ENCODE measurements around the gene CFAP299. TPM values are rescaled to one million over a fixed set of nuclear protein-coding genes. Genes with fewer than 3 reads are reported as not detected.

Gene CFAP299
- total RNA-seq, 2 experiments from 2014 or later: 0.63 to 3.7 TPM

GRCh38 chr4:80500613-80501012 lies 165.1 kb downstream of the CFAP299 start:
- H3K27ac ChIP-seq (ENCODE audit: low read depth, low read length, poor library complexity, severe bottlenecking): peak overlapping the region; percentile 27
- peaks cover 46% of the 10 kb centered on the region; the same call in 1 of the 2 replicates for H3K9me3 ChIP-seq (ENCODE audit: low read length)
- TF ChIP-seq EZH2phosphoT487 (IDR thresholded peaks at IDR 0.05; ENCODE audit: borderline replicate concordance, low read depth, low read length) (no peak), CTCF (conservative IDR thresholded peaks at IDR 0.05; ENCODE audit: low read length) (no peak)
- CTCF ChIA-PET (ENCODE audit: unreplicated experiment): interaction anchor here (0.6 kb wide), 1 partner anchor 108 kb away, joined by 3 read pairs; no protein-coding TSS in a partner anchor
- H3K4me1 ChIP-seq (ENCODE audit: insufficient read depth, low read length, poor library complexity, severe bottlenecking): peaks cover 11% of the 10 kb centered on the region
- no peaks in the 10 kb centered on the region for H4K20me1 ChIP-seq (ENCODE audit: insufficient read depth, low read length)
- no TSS peak for BruUV-seq (replicated peaks)
- H3K9me2 ChIP-seq (ENCODE audit: insufficient read depth, low read length): no peaks in the 10 kb centered on the region
- peak overlapping the region; percentile 98 for H2AFZ ChIP-seq (ENCODE audit: low read length)
- intact Hi-C loops (cut with micrococcal nuclease; ENCODE audit: unreplicated experiment): no loop called here
- peak overlapping the region; percentile 30; the same call in 1 of the 2 replicates for H3K4me2 ChIP-seq (ENCODE audit: low read length)
- DNase-seq (ENCODE audit: low spot score): peak; percentile 35
- H3K4me3 ChIP-seq (ENCODE audit: low read depth, low read length, poor library complexity, severe bottlenecking): no peak overlapping the region
- H3K79me2 ChIP-seq (ENCODE audit: insufficient read depth, low read depth, low read length): no peaks in the 10 kb centered on the region
- POLR2A ChIA-PET: interaction anchor here (0.8 to 4.5 kb wide), 8 partner anchors 11 to 428 kb away, joined by 3 to 33 read pairs (median 4); no protein-coding TSS in a partner anchor
- peaks cover 32% of the 10 kb centered on the region for H3K36me3 ChIP-seq (ENCODE audit: insufficient read depth, low read length)

GRCh38 chr4:80507077-80507476 lies 171.5 kb downstream of the CFAP299 start:
- peaks cover 37% of the 10 kb centered on the region for H3K4me1 ChIP-seq (ENCODE audit: insufficient read depth, low read length, poor library complexity, severe bottlenecking)
- peak; percentile 14 for DNase-seq (ENCODE audit: low spot score)
- H4K20me1 ChIP-seq (ENCODE audit: insufficient read depth, low read length): no peaks in the 10 kb centered on the region
- no peaks in the 10 kb centered on the region for H3K79me2 ChIP-seq (ENCODE audit: insufficient read depth, low read depth, low read length)
- POLR2A ChIA-PET: interaction anchor here (0.5 to 1.5 kb wide), 7 partner anchors 8 to 139 kb away, joined by 3 to 5 read pairs (median 4); no protein-coding TSS in a partner anchor
- no TSS peak for BruUV-seq (replicated peaks)
- intact Hi-C loops (cut with micrococcal nuclease; ENCODE audit: unreplicated experiment): loop anchor here (5.0 kb wide), 2 partner anchors 105 to 535 kb away; no protein-coding TSS in a partner anchor
- no peak for TF ChIP-seq CTCF (conservative IDR thresholded peaks at IDR 0.05; ENCODE audit: low read length)
- H3K27ac ChIP-seq (ENCODE audit: low read depth, low read length, poor library complexity, severe bottlenecking): peak overlapping the region; percentile 55
- peaks cover 27% of the 10 kb centered on the region for H3K36me3 ChIP-seq (ENCODE audit: insufficient read depth, low read length)
- H2AFZ ChIP-seq (ENCODE audit: low read length): peak overlapping the region; percentile 24; the same call in 1 of the 2 replicates
- peak overlapping the region; percentile 34 for H3K4me2 ChIP-seq (ENCODE audit: low read length)
- peaks cover 23% of the 10 kb centered on the region; the same call in 1 of the 2 replicates for H3K9me3 ChIP-seq (ENCODE audit: low read length)
- H3K9me2 ChIP-seq (ENCODE audit: insufficient read depth, low read length): no peaks in the 10 kb centered on the region
- CTCF ChIA-PET (ENCODE audit: unreplicated experiment): interaction anchor here (0.9 to 1.3 kb wide), 2 partner anchors 26 to 41 kb away, joined by 3 read pairs; no protein-coding TSS in a partner anchor
- no peak overlapping the region for H3K4me3 ChIP-seq (ENCODE audit: low read depth, low read length, poor library complexity, severe bottlenecking)

- H3K4me1 ChIP-seq (ENCODE audit: insufficient read depth, low read length, poor library complexity, severe bottlenecking): peaks cover 37% of the 10 kb centered on the region
- H3K79me2 ChIP-seq (ENCODE audit: insufficient read depth, low read depth, low read length): no peaks in the 10 kb centered on the region
- CTCF ChIA-PET (ENCODE audit: unreplicated experiment): interaction anchor here (0.9 to 1.3 kb wide), 2 partner anchors 25 to 41 kb away, joined by 3 read pairs; no protein-coding TSS in a partner anchor
- DNase-seq (ENCODE audit: low spot score): peak; percentile 85
- peak overlapping the region; percentile 24; the same call in 1 of the 2 replicates for H2AFZ ChIP-seq (ENCODE audit: low read length)
- peaks cover 23% of the 10 kb centered on the region; the same call in 1 of the 2 replicates for H3K9me3 ChIP-seq (ENCODE audit: low read length)
- H3K36me3 ChIP-seq (ENCODE audit: insufficient read depth, low read length): peaks cover 27% of the 10 kb centered on the region
- BruUV-seq (replicated peaks): no TSS peak
- peak overlapping the region; percentile 34 for H3K4me2 ChIP-seq (ENCODE audit: low read length)
- no peaks in the 10 kb centered on the region for H4K20me1 ChIP-seq (ENCODE audit: insufficient read depth, low read length)
- TF ChIP-seq EZH2phosphoT487 (IDR thresholded peaks at IDR 0.05; ENCODE audit: borderline replicate concordance, low read depth, low read length) (no peak), CTCF (conservative IDR thresholded peaks at IDR 0.05; ENCODE audit: low read length) (no peak)
- peak overlapping the region; percentile 55 for H3K27ac ChIP-seq (ENCODE audit: low read depth, low read length, poor library complexity, severe bottlenecking)
- POLR2A ChIA-PET: interaction anchor here (0.5 to 2.4 kb wide), 8 partner anchors 8 to 140 kb away, joined by 3 to 11 read pairs (median 4); no protein-coding TSS in a partner anchor
- no peak overlapping the region for H3K4me3 ChIP-seq (ENCODE audit: low read depth, low read length, poor library complexity, severe bottlenecking)
- no peaks in the 10 kb centered on the region for H3K9me2 ChIP-seq (ENCODE audit: insufficient read depth, low read length)
- intact Hi-C loops (cut with micrococcal nuclease; ENCODE audit: unreplicated experiment): loop anchor here (5.0 kb wide), 2 partner anchors 105 to 535 kb away; no protein-coding TSS in a partner anchor
Observed at GRCh38 chr4:80507507-80507906, 172.0 kb downstream of the CFAP299 start.
